B cell (primary cell): ENCODE measurements around the gene CSRNP2. TPM values are rescaled to one million over a fixed set of nuclear protein-coding genes. Genes with fewer than 3 reads are reported as not detected.

Experiments
- ATAC-seq: fragments of 200-7000 bp; cut with Tn5 transposase; one replicate; pipeline ENCODE4 v1.10.0; 2021; ENCODE audit warnings: low read depth, mild to moderate bottlenecking, moderate number of reproducible peaks, moderate library complexity
- CTCF ChIA-PET: fragments of 350-600 bp; sonication (Branson Sonifier 250); formaldehyde crosslinking; loops from one replicate; lab custom pipeline; 2021; ENCODE audit warnings: antibody characterized with exemption, inconsistent platforms; lab: Charles Lee
- POLR2A ChIA-PET: fragments of 350-600 bp; sonication (Branson Sonifier 250); formaldehyde crosslinking; loops from one replicate; lab custom pipeline; 2021; ENCODE audit warnings: antibody characterized with exemption; lab: Charles Lee
- DNase-seq: peaks from one replicate; pipeline ENCODE4 v3.0.0; 2013
- H2AFZ ChIP-seq: 2 replicates; pipeline ENCODE4 v1.6.1; 2012; ENCODE audit warnings: mild to moderate bottlenecking, low read depth, low read length; ENCODE audit not compliant: insufficient read depth, poor library complexity, severe bottlenecking
- H3K27ac ChIP-seq, 2 donors: 1 replicate in 1 of 2; 2 replicates in 1 of 2; pipeline ENCODE4 v1.5.1; 2012 to 2013; ENCODE audit warnings: low read length in 2 of 2, mild to moderate bottlenecking in 2 of 2, moderate library complexity in 1 of 2
- H3K27me3 ChIP-seq, 4 experiments: fragments of 200-600 bp in 1 of 4; sonication (generic) in 1 of 4; replicated peaks in 1 of 4; 1 replicate in 2 of 4; 2 replicates in 2 of 4; pipeline versions ENCODE4 v1.6.1 to v1.7.0; 2013 to 2016; ENCODE audit warnings: low read length in 3 of 4, mild to moderate bottlenecking in 2 of 4, mixed read lengths in 1 of 4, moderate library complexity in 1 of 4; ENCODE audit not compliant: insufficient read depth in 4 of 4, control insufficient read depth in 3 of 4; ENCODE audit errors: control extremely low read depth in 1 of 4
- H3K36me3 ChIP-seq, 2 experiments: replicated peaks in 1 of 2; 1 replicate in 1 of 2; 2 replicates in 1 of 2; pipeline versions ENCODE4 v1.6.1 to v1.7.1; 2013; ENCODE audit warnings: low read length in 1 of 2; ENCODE audit not compliant: insufficient read depth in 2 of 2, control insufficient read depth in 1 of 2; ENCODE audit errors: control extremely low read depth in 1 of 2, extremely low read depth in 1 of 2
- H3K4me1 ChIP-seq, 2 donors: fragments of 200-600 bp in 1 of 2; sonication (generic) in 1 of 2; 1 replicate in 1 of 2; 2 replicates in 1 of 2; pipeline versions ENCODE4 v1.5.1 to v1.6.1; 2013 to 2017; ENCODE audit warnings: low read length in 2 of 2; ENCODE audit not compliant: control insufficient read depth in 2 of 2, insufficient read depth in 2 of 2
- H3K4me2 ChIP-seq: replicated peaks from 2 replicates; pipeline ENCODE3; 2012; ENCODE audit warnings: mild to moderate bottlenecking, low read depth, low read length; ENCODE audit not compliant: poor library complexity, severe bottlenecking
- H3K4me3 ChIP-seq, 5 experiments: fragments of 200-600 bp in 1 of 5; sonication (generic) in 1 of 5; 1 replicate in 3 of 5; 2 replicates in 2 of 5; pipeline versions ENCODE4 v1.5.1 to v1.7.0; 2011 to 2016; ENCODE audit warnings: low read length in 4 of 5, mild to moderate bottlenecking in 4 of 5, low read depth in 2 of 5, control low read depth in 1 of 5, moderate library complexity in 1 of 5; ENCODE audit not compliant: insufficient read depth in 1 of 5; ENCODE audit errors: control extremely low read depth in 1 of 5, extremely low read depth in 1 of 5
- H3K79me2 ChIP-seq: fragments of 200-600 bp; sonication (generic); one replicate; pipeline ENCODE4 v1.6.0; 2016; ENCODE audit warnings: low read length; ENCODE audit not compliant: control insufficient read depth, insufficient read depth
- H3K9ac ChIP-seq: fragments of 200-600 bp; sonication (generic); 2 replicates; pipeline ENCODE4 v1.6.1; 2017; ENCODE audit warnings: mild to moderate bottlenecking, low read length, moderate library complexity
- H3K9me3 ChIP-seq, 3 donors: one replicate each; pipeline versions ENCODE4 v1.6.1 to v1.7.1; 2013; ENCODE audit warnings: low read length in 2 of 3; ENCODE audit not compliant: control insufficient read depth in 2 of 3, insufficient read depth in 1 of 3; ENCODE audit errors: control extremely low read depth in 1 of 3
- H4K20me1 ChIP-seq: 2 replicates; pipeline ENCODE4 v1.6.0; 2012; ENCODE audit warnings: mild to moderate bottlenecking, low read length; ENCODE audit not compliant: insufficient read depth, control insufficient read depth, poor library complexity, severe bottlenecking
- H3K27ac Mint-ChIP-seq: one replicate; pipeline ENCODE4 v1.8.0; 2021; ENCODE audit warnings: mixed read lengths
- H3K27me3 Mint-ChIP-seq: one replicate; pipeline ENCODE4 v1.8.0; 2021; ENCODE audit warnings: mixed read lengths
- H3K4me1 Mint-ChIP-seq: one replicate; pipeline ENCODE4 v1.8.0; 2021; ENCODE audit warnings: mixed read lengths
- H3K4me3 Mint-ChIP-seq: one replicate; pipeline ENCODE4 v1.8.0; 2021; ENCODE audit warnings: mixed read lengths
- H3K9me3 Mint-ChIP-seq: one replicate; pipeline ENCODE4 v1.8.0; 2022; ENCODE audit warnings: mixed read lengths; ENCODE audit not compliant: insufficient read depth
- CTCF ChIP-seq: fragments of 200-600 bp; IDR thresholded peaks from one replicate; pipeline ENCODE4 v1.8.0; 2022; ENCODE audit warnings: antibody characterized with exemption, mild to moderate bottlenecking
- EZH2 ChIP-seq: IDR thresholded peaks from 2 replicates; pipeline ENCODE4 v1.6.1; 2012; ENCODE audit warnings: borderline replicate concordance, low read depth, mild to moderate bottlenecking, moderate library complexity, low read length; ENCODE audit not compliant: insufficient read depth, poor library complexity, severe bottlenecking
- WGBS: methylation state at CpG from one replicate; pipeline ENCODE4 v1.1.5; 2013; ENCODE audit warnings: missing lambda C conversion rate; ENCODE audit not compliant: insufficient coverage; 5-methylcytosine and 5-hydroxymethylcytosine counted together
- intact Hi-C: fragments of 100-400 bp; cut with micrococcal nuclease; formaldehyde crosslinking; loops from one replicate; pipeline ENCODE4 v1.10.0; 2022
- polyA plus RNA-seq: library from polyadenylated mRNA; depleted of rRNA; stranded (reverse); fragments of >200 nt; gene quantifications from 2 replicates; pipeline ENCODE4 v1.2.3, GENCODE V29; 2012
- total RNA-seq, 2 donors: library from RNA; stranded (reverse); fragments of 120-200 nt in 1 of 2; gene quantifications; 1 replicate in 1 of 2; 2 replicates in 1 of 2; pipeline versions ENCODE4 v1.2.3 to v1.2.4, GENCODE V29; 2013 to 2022

CSRNP2 gene
- total and polyA plus RNA-seq, 2 donors (not counting 1 experiment from before 2014, with no cell fraction given): 10.3 to 49.8 TPM

- no peak overlapping the region for H2AFZ ChIP-seq
- ATAC-seq: no peak
- no peak for DNase-seq
- H3K9ac ChIP-seq: no peak overlapping the region
- H3K4me2 ChIP-seq: no peak overlapping the region
- no peaks in the 10 kb centered on the region for H3K79me2 ChIP-seq
- H3K4me3 ChIP-seq: no peak overlapping the region
- WGBS: no CpG with 5 or more reads among the region's 2 CpGs
- H3K4me3 Mint-ChIP-seq: no peak overlapping the region
- H3K27ac Mint-ChIP-seq: no peak overlapping the region
- H3K27me3 Mint-ChIP-seq: peaks cover 4% of the 10 kb centered on the region
- CTCF ChIA-PET: interaction anchor here (1.0 kb wide), 1 partner anchor 16 kb away, joined by 3 read pairs; no protein-coding TSS in a partner anchor
- TF ChIP-seq EZH2 (no peak), CTCF (no peak)
- H3K27me3 ChIP-seq: peaks cover 0 to 3% (median 0%) of the 10 kb centered on the region in 4 experiments
- H3K9me3 ChIP-seq: no peaks in the 10 kb centered on the region
- POLR2A ChIA-PET: no interaction called here
- no peaks in the 10 kb centered on the region for H3K9me3 Mint-ChIP-seq
- intact Hi-C loops: no loop called here
- peaks cover 1% of the 10 kb centered on the region for H3K4me1 Mint-ChIP-seq
- no peaks in the 10 kb centered on the region for H4K20me1 ChIP-seq
- no peaks in the 10 kb centered on the region for H3K4me1 ChIP-seq
- no peaks in the 10 kb centered on the region for H3K36me3 ChIP-seq
- H3K27ac ChIP-seq: no peak overlapping the region
Measured at GRCh38 chr12:51033048-51033447, 50.3 kb downstream of the CSRNP2 start.

DNA sequence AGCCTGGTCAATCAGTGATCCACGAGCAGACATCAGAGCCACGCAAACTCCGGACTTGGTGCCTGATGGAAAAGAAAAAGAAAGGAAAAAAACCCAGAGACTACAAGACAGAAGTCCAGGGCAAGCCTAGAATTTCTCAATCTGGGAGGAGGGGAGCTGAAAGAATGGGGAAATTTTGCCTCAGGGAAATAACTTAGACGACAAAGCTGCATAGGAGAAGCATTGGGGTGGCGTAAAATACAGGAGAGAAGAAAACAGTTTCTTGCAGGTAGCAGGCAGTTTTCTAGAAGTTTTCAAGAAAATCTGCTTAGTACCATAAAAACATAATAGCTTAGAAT, 54.6 kb downstream of the CSRNP2 start:
- Mint-ChIP-seq H3K27ac (no peak overlapping the region), H3K4me1 (peaks cover 31% of the 10 kb centered on the region), H3K9me3 (no peaks in the 10 kb centered on the region), H3K27me3 (peaks cover 4% of the 10 kb centered on the region), H3K4me3 (no peak overlapping the region)
- Histone ChIP-seq H4K20me1 (no peaks in the 10 kb centered on the region), H3K4me3 (no peak overlapping the region), H3K4me2 (no peak overlapping the region), H3K36me3 (no peaks in the 10 kb centered on the region), H3K9ac (no peak overlapping the region), H3K27me3 (peaks cover 0 to 3% (median 0%) of the 10 kb centered on the region in 4 experiments), H3K9me3 (no peaks in the 10 kb centered on the region), H2AFZ (no peak overlapping the region), H3K79me2 (peaks cover 24% of the 10 kb centered on the region), H3K4me1 (peaks cover 10 to 22% of the 10 kb centered on the region in 2 donors), H3K27ac (no peak overlapping the region)
- POLR2A ChIA-PET: no interaction called here
- WGBS: no CpG with 5 or more reads among the region's 5 CpGs
- DNase-seq (no peak), ATAC-seq (no peak)
- TF ChIP-seq EZH2 (no peak), CTCF (no peak)
- CTCF ChIA-PET: interaction anchor here (1.5 to 4.4 kb wide), 3 partner anchors 41 to 313 kb away, joined by 3 to 28 read pairs (median 20); no protein-coding TSS in a partner anchor
- intact Hi-C loops: no loop called here
